Natural killer cell treated with Interleukin-12 subunit alpha and Interleukin-12 subunit beta and Interleukin-15 and Interleukin-18, amount 100 ng/mL, for 72 hours (primary cell): ENCODE results near the gene UBAC2. TPM values are rescaled to one million over a fixed set of nuclear protein-coding genes. Genes with fewer than 3 reads are reported as not detected.

Source experiments
- ATAC-seq, 2 donors: fragments of 150-1000 bp; cut with Tn5 transposase in 1 of 2; sonication (Bioruptor Pico), chemical (Tn5 transposase) in 1 of 2; 2 replicates each; pipeline ENCODE4 v1.10.0; 2021
- DNase-seq: peaks from one replicate; pipeline ENCODE4 v3.0.0; 2022; ENCODE audit warnings: low spot score
- H3K27ac Mint-ChIP-seq, 2 donors: 1 replicate in 1 of 2; 2 replicates in 1 of 2; pipeline ENCODE4 v1.8.0; 2022; ENCODE audit warnings: mixed read lengths in 2 of 2, mild to moderate bottlenecking in 1 of 2, moderate library complexity in 1 of 2
- H3K27me3 Mint-ChIP-seq, 2 donors: 1 replicate in 1 of 2; 2 replicates in 1 of 2; pipeline ENCODE4 v1.8.0; 2022; ENCODE audit warnings: mixed read lengths in 2 of 2
- H3K36me3 Mint-ChIP-seq: one replicate; pipeline ENCODE4 v1.8.0; 2022; ENCODE audit warnings: mixed read lengths
- H3K4me1 Mint-ChIP-seq, 2 donors: 1 replicate in 1 of 2; 2 replicates in 1 of 2; pipeline ENCODE4 v1.8.0; 2022; ENCODE audit warnings: low read depth in 2 of 2, mixed read lengths in 2 of 2, mild to moderate bottlenecking in 1 of 2
- H3K4me3 Mint-ChIP-seq: one replicate; pipeline ENCODE4 v1.8.0; 2022; ENCODE audit warnings: mixed read lengths
- H3K9me3 Mint-ChIP-seq: 2 replicates; pipeline ENCODE4 v1.8.0; 2022; ENCODE audit warnings: mixed read lengths
- total RNA-seq, 2 donors: library from RNA; stranded (reverse); gene quantifications; one replicate each; pipeline ENCODE4 v1.2.3, GENCODE V29; 2022

UBAC2 gene
- total RNA-seq, 2 donors from 2014 or later = 55.9 to 58.0 TPM

DNA sequence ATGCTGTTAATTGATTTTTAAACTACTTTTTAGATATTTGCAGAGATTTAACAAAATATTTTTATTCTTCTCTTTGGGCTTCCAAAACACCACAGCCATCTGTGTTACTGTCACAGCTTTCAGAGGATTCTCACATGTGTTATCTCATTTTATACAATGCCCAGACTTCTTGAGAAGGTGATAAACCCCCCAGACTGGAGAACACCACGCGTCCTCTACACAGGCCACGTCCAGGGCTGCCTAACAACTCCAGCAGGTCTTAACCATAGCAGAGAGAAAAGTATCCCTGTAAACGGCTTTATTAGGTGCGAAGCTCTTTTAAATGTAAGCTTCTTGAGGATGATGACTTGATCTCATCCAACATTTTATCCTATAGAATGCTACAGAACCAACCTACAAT lies 104.5 kb downstream of the UBAC2 start:
- peaks cover 60 to 72% of the 10 kb centered on the region in 2 donors for H3K4me1 Mint-ChIP-seq

GRCh38 chr13:99305566-99305965 lies 104.9 kb downstream of the UBAC2 start:
- ATAC-seq = no peak
- Mint-ChIP-seq H3K36me3 (peaks cover 13% of the 10 kb centered on the region), H3K27ac (peak overlapping the region; percentile 78 to 94), H3K9me3 (no peaks in the 10 kb centered on the region), H3K4me1 (peaks cover 58 to 72% of the 10 kb centered on the region in 2 donors), H3K27me3 (no peaks in the 10 kb centered on the region), H3K4me3 (peak overlapping the region; percentile 77)
- no peak for DNase-seq

More for the DNA sequence above, 104.5 kb downstream of the UBAC2 start:
- Mint-ChIP-seq H3K27ac (peak overlapping the region; percentile 78 to 91), H3K27me3 (no peaks in the 10 kb centered on the region), H3K4me3 (peak overlapping the region; percentile 62), H3K36me3 (peaks cover 13% of the 10 kb centered on the region), H3K9me3 (no peaks in the 10 kb centered on the region)
- DNase-seq (no peak), ATAC-seq (no peak)

GRCh38 chr13:99307247-99307646 lies 106.6 kb downstream of the UBAC2 start, which contains the start of gene GPR183:
Gene GPR183, minus strand, starts transcription at chr13:99307399. Its CDS starts 11,254 bp downstream, at chr13:99296145.
- Mint-ChIP-seq H3K4me3 (peak within 1 kb of the TSS; percentile 77), H3K27me3 (no peaks in the 10 kb centered on the region), H3K27ac (peak within 1 kb of the TSS; percentile 78 to 94), H3K4me1 (peaks cover 61 to 77% of the 10 kb centered on the region in 2 donors), H3K9me3 (no peaks in the 10 kb centered on the region), H3K36me3 (peaks cover 13% of the 10 kb centered on the region)
- DNase-seq (no peak), ATAC-seq (peak; percentile 67 to 73)

GRCh38 chr13:99307648-99308339 lies 107.1 kb downstream of the UBAC2 start:
- H3K4me3 Mint-ChIP-seq = peak overlapping the region; percentile 77
- H3K9me3 Mint-ChIP-seq = no peaks in the 10 kb centered on the region
- H3K36me3 Mint-ChIP-seq = peaks cover 13% of the 10 kb centered on the region
- H3K27me3 Mint-ChIP-seq = no peaks in the 10 kb centered on the region
- ATAC-seq = peak; percentile 84 to 91
- peaks cover 63 to 81% of the 10 kb centered on the region in 2 donors for H3K4me1 Mint-ChIP-seq
- H3K27ac Mint-ChIP-seq = peak overlapping the region; percentile 78 to 94
- no peak for DNase-seq

DNA sequence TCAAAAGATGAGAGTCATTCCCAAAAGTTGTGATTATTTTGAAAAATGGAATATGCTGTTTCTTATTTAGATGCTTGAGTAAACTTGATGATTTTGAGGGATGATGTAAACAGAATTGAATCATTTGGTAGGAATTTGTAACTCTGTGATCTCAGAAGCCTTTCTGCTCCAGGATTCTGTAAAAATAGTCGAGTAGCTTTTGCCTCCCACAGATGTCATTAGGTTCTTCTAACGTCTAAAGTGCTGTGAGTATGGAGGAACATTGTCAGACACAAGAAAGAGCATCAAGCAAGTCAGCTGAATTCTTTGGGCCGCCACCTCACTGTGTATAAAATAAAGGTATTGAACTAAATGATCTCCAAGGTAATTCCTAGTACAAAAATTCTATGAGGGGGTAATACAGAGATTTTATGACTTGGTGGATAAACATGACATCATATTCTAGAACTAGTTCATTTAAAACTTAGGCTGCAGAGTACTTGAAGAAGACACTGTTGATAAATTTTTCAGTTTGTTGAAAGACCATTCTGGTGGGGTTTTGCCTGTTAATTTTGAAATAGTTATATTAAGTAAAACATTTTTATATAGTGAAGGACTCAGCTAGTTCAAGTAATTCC lies 107.9 kb downstream of the UBAC2 start:
- Mint-ChIP-seq H3K4me1 (peaks cover 63 to 80% of the 10 kb centered on the region in 2 donors), H3K9me3 (no peaks in the 10 kb centered on the region), H3K4me3 (peak overlapping the region; percentile 77), H3K36me3 (peaks cover 13% of the 10 kb centered on the region), H3K27me3 (no peaks in the 10 kb centered on the region), H3K27ac (peak overlapping the region; percentile 78 to 94)
- ATAC-seq = no peak
- no peak for DNase-seq

GRCh38 chr13:99310382-99311031 lies 109.9 kb downstream of the UBAC2 start:
- ATAC-seq (peak in 1 of 2 donors; percentile 1), DNase-seq (no peak)
- H3K9me3 Mint-ChIP-seq = no peaks in the 10 kb centered on the region
- no peaks in the 10 kb centered on the region for H3K27me3 Mint-ChIP-seq
- H3K27ac Mint-ChIP-seq = peak overlapping the region; percentile 81 to 93
- H3K4me3 Mint-ChIP-seq = peak overlapping the region; percentile 39
- H3K4me1 Mint-ChIP-seq = peaks cover 59 to 85% of the 10 kb centered on the region in 2 donors
- peaks cover 17% of the 10 kb centered on the region for H3K36me3 Mint-ChIP-seq

- Mint-ChIP-seq H3K27me3 (no peaks in the 10 kb centered on the region), H3K9me3 (no peaks in the 10 kb centered on the region), H3K27ac (peak overlapping the region; percentile 81 to 93), H3K4me3 (peak overlapping the region; percentile 39), H3K36me3 (peaks cover 17% of the 10 kb centered on the region), H3K4me1 (peaks cover 56 to 81% of the 10 kb centered on the region in 2 donors)
- DNase-seq (no peak), ATAC-seq (no peak)
These were observed 110.5 kb downstream of the UBAC2 start for GRCh38 chr13:99311137-99311536.

DNA sequence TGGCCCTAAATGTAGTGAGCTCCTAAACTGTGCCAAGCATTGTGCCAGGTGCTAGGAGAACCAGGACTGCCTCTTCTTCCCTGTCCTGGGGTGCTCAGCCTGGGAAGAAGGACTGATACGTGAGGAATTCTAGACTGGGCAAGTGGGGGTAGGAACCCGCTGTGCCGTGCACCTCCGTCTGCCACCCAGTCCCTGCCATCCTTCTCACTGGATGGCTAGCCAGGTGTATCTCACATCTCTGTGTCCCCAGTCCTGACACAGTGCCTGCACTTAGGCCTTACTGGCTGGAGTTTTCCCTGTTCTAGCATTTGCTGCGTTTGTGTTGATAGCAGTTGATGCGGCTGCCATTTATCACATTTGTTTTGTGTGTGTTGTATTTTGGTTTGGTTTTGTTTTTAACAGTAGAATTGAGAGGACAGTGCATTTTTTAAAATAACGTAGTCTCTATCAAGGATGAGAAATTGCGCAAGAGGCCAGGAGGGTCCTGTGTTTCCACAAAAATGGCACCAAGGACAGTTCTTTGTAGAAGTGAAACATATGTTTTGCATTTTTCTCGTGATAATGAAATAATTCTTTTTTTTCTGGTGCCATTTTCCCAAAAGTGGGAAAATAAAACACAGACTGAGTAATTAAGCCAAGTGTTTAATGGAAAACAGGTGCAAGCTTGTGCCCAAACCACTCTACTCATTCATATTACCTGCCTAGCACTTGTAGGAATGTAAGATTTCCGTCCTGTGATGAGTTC lies 111.3 kb downstream of the UBAC2 start:
- Mint-ChIP-seq H3K9me3 (no peaks in the 10 kb centered on the region), H3K27ac (peak overlapping the region; percentile 81 to 93), H3K27me3 (no peaks in the 10 kb centered on the region), H3K4me1 (peaks cover 56 to 73% of the 10 kb centered on the region in 2 donors), H3K36me3 (peaks cover 17% of the 10 kb centered on the region), H3K4me3 (no peak overlapping the region)
- ATAC-seq = no peak
- DNase-seq = no peak

- no peak for DNase-seq
- Mint-ChIP-seq H3K27me3 (no peaks in the 10 kb centered on the region), H3K4me3 (peak overlapping the region; percentile 48), H3K9me3 (no peaks in the 10 kb centered on the region), H3K27ac (peak overlapping the region; percentile 81 to 93), H3K36me3 (peaks cover 17% of the 10 kb centered on the region), H3K4me1 (peaks cover 55 to 68% of the 10 kb centered on the region in 2 donors)
- no peak for ATAC-seq
These were observed 111.8 kb downstream of the UBAC2 start for GRCh38 chr13:99312493-99312883.

GRCh38 chr13:99313501-99313900 lies 112.8 kb downstream of the UBAC2 start:
- Mint-ChIP-seq H3K27ac (peak overlapping the region; percentile 81 to 93), H3K36me3 (peaks cover 10% of the 10 kb centered on the region), H3K27me3 (no peaks in the 10 kb centered on the region), H3K4me3 (peak overlapping the region; percentile 29), H3K4me1 (peaks cover 44 to 58% of the 10 kb centered on the region in 2 donors), H3K9me3 (no peaks in the 10 kb centered on the region)
- DNase-seq (no peak), ATAC-seq (peak in 1 of 2 donors; percentile 31)

GRCh38 chr13:99313941-99314340 lies 113.3 kb downstream of the UBAC2 start:
- DNase-seq = no peak
- peak overlapping the region; percentile 81 to 93 for H3K27ac Mint-ChIP-seq
- H3K36me3 Mint-ChIP-seq = peaks cover 8% of the 10 kb centered on the region
- no peaks in the 10 kb centered on the region for H3K27me3 Mint-ChIP-seq
- peak overlapping the region; percentile 77 for H3K4me3 Mint-ChIP-seq
- ATAC-seq = no peak
- no peaks in the 10 kb centered on the region for H3K9me3 Mint-ChIP-seq
- peaks cover 43 to 55% of the 10 kb centered on the region in 2 donors for H3K4me1 Mint-ChIP-seq

- Mint-ChIP-seq H3K4me1 (peaks cover 48 to 60% of the 10 kb centered on the region in 2 donors), H3K9me3 (no peaks in the 10 kb centered on the region), H3K27me3 (no peaks in the 10 kb centered on the region), H3K36me3 (peaks cover 14% of the 10 kb centered on the region), H3K4me3 (peak overlapping the region; percentile 77), H3K27ac (peak overlapping the region; percentile 81 to 93)
- DNase-seq = no peak
- peak; percentile 77 to 80 for ATAC-seq
These were observed 114.1 kb downstream of the UBAC2 start for GRCh38 chr13:99314640-99315176.

- no peak for ATAC-seq
- H3K4me1 Mint-ChIP-seq = peaks cover 50 to 57% of the 10 kb centered on the region in 2 donors
- no peaks in the 10 kb centered on the region for H3K27me3 Mint-ChIP-seq
- H3K9me3 Mint-ChIP-seq = no peaks in the 10 kb centered on the region
- H3K4me3 Mint-ChIP-seq = peak overlapping the region; percentile 77
- peaks cover 17% of the 10 kb centered on the region for H3K36me3 Mint-ChIP-seq
- peak overlapping the region; percentile 81 to 93 for H3K27ac Mint-ChIP-seq
- no peak for DNase-seq
These were observed 114.5 kb downstream of the UBAC2 start for GRCh38 chr13:99315186-99315585.
